Measurements from ENCODE around the gene PXDN.

The PXDN gene

GRCh38 chr2:1678609-1679008 is 65.7 kb downstream of the PXDN start:
- TF ChIP-seq Cebpa-rat (IDR thresholded peaks at IDR 0.05), result no peak
- Histone ChIP-seq H3K4me3 (no peak overlapping the region), H3K4me2 (no peak overlapping the region), H3K27ac (no peak overlapping the region; a peak in 1 of 22 replicates), H3K27me3 (no peaks in the 10 kb centered on the region), H4K20me1 (peaks cover 0 to 87% (median 66%) of the 10 kb centered on the region in 11 experiments; a peak in 19 of 22 replicates), H3K4me1 (peaks cover 16 to 32% (median 26%) of the 10 kb centered on the region in 10 experiments), H3K36me3 (peaks cover 91 to 100% (median 97%) of the 10 kb centered on the region in 11 experiments), H3K9me3 (replicated peaks in 1 of 11) (no peaks in the 10 kb centered on the region), H3K9ac (no peak overlapping the region)

- Histone ChIP-seq H3K9ac (no peak overlapping the region; a peak in 1 of 22 replicates), H3K4me1 (peaks cover 16 to 27% (median 26%) of the 10 kb centered on the region in 10 experiments), H3K27me3 (no peaks in the 10 kb centered on the region), H3K36me3 (peaks cover 91 to 100% (median 97%) of the 10 kb centered on the region in 11 experiments), H3K4me2 (no peak overlapping the region), H3K4me3 (no peak overlapping the region), H3K27ac (0 out of 22 replicates have a peak overlapping the region, but pooled peaks of 1 of the 11 experiments have one; percentile 7), H4K20me1 (peaks cover 0 to 89% (median 71%) of the 10 kb centered on the region in 11 experiments; a peak in 19 of 22 replicates), H3K9me3 (replicated peaks in 1 of 11) (no peaks in the 10 kb centered on the region)
- no peak for TF ChIP-seq Cebpa-rat (IDR thresholded peaks at IDR 0.05)
Observed at GRCh38 chr2:1677821-1678165, 66.5 kb downstream of the PXDN start.

GRCh38 chr2:1676913-1677820 is 67.1 kb downstream of the PXDN start:
- H3K4me2 ChIP-seq, result no peak overlapping the region
- peaks cover 0 to 89% (median 70%) of the 10 kb centered on the region in 11 experiments; a peak in 19 of 22 replicates for H4K20me1 ChIP-seq
- H3K4me3 ChIP-seq, result no peak overlapping the region
- no peak for TF ChIP-seq Cebpa-rat (IDR thresholded peaks at IDR 0.05)
- peak overlapping the region in 1 of 11 experiments; percentile 7; a peak in 1 of 22 replicates for H3K27ac ChIP-seq
- peaks cover 16 to 21% (median 20%) of the 10 kb centered on the region in 10 experiments for H3K4me1 ChIP-seq
- no peak overlapping the region; a peak in 1 of 22 replicates for H3K9ac ChIP-seq
- no peaks in the 10 kb centered on the region for H3K9me3 ChIP-seq (replicated peaks in 1 of 11)
- peaks cover 93 to 100% (median 99%) of the 10 kb centered on the region in 11 experiments for H3K36me3 ChIP-seq
- no peaks in the 10 kb centered on the region for H3K27me3 ChIP-seq

GRCh38 chr2:1676091-1676912 is 68.0 kb downstream of the PXDN start:
- Histone ChIP-seq H3K9me3 (replicated peaks in 1 of 11) (no peaks in the 10 kb centered on the region), H3K4me2 (no peak overlapping the region), H3K4me3 (no peak overlapping the region), H3K4me1 (peaks cover 9 to 12% (median 11%) of the 10 kb centered on the region in 10 experiments), H3K36me3 (peaks cover 95 to 100% (median 99%) of the 10 kb centered on the region in 11 experiments), H3K27ac (no peak overlapping the region; a peak in 2 of 22 replicates), H3K9ac (no peak overlapping the region), H4K20me1 (peaks cover 0 to 89% (median 68%) of the 10 kb centered on the region in 11 experiments; a peak in 19 of 22 replicates), H3K27me3 (no peaks in the 10 kb centered on the region)
- no peak for TF ChIP-seq Cebpa-rat (IDR thresholded peaks at IDR 0.05)

- Histone ChIP-seq H3K27me3 (no peaks in the 10 kb centered on the region), H3K27ac (no peak overlapping the region), H3K4me1 (peaks cover 3 to 6% (median 5%) of the 10 kb centered on the region in 10 experiments), H3K4me2 (no peak overlapping the region), H3K36me3 (peaks cover 98 to 100% (median 100%) of the 10 kb centered on the region in 11 experiments), H3K9ac (no peak overlapping the region), H4K20me1 (peaks cover 0 to 84% (median 64%) of the 10 kb centered on the region in 11 experiments; a peak in 19 of 22 replicates), H3K9me3 (replicated peaks in 1 of 11) (no peaks in the 10 kb centered on the region), H3K4me3 (no peak overlapping the region)
- TF ChIP-seq Cebpa-rat (IDR thresholded peaks at IDR 0.05), result no peak
Observed at GRCh38 chr2:1675633-1676032, 68.7 kb downstream of the PXDN start.

- Histone ChIP-seq H3K27me3 (no peaks in the 10 kb centered on the region), H4K20me1 (peaks cover 0 to 77% (median 61%) of the 10 kb centered on the region in 11 experiments; a peak in 19 of 22 replicates), H3K9me3 (replicated peaks in 1 of 11) (no peaks in the 10 kb centered on the region), H3K4me3 (no peak overlapping the region), H3K36me3 (peaks cover 98 to 100% (median 100%) of the 10 kb centered on the region in 11 experiments), H3K4me1 (no peaks in the 10 kb centered on the region), H3K27ac (no peak overlapping the region), H3K4me2 (no peak overlapping the region), H3K9ac (no peak overlapping the region)
- no peak for TF ChIP-seq Cebpa-rat (IDR thresholded peaks at IDR 0.05)
Observed at GRCh38 chr2:1674766-1675397, 69.4 kb downstream of the PXDN start.

GRCh38 chr2:1674276-1674675 is 70.0 kb downstream of the PXDN start:
- no peaks in the 10 kb centered on the region for H3K4me1 ChIP-seq
- H3K27me3 ChIP-seq, result no peaks in the 10 kb centered on the region
- H3K9me3 ChIP-seq (replicated peaks in 1 of 11), result no peaks in the 10 kb centered on the region
- H3K27ac ChIP-seq, result no peak overlapping the region
- TF ChIP-seq Cebpa-rat (IDR thresholded peaks at IDR 0.05), result no peak
- no peak overlapping the region for H3K4me2 ChIP-seq
- H3K36me3 ChIP-seq, result peaks cover 98 to 100% (median 100%) of the 10 kb centered on the region in 11 experiments
- no peak overlapping the region; a peak in 1 of 22 replicates for H3K9ac ChIP-seq
- H4K20me1 ChIP-seq, result peaks cover 0 to 81% (median 61%) of the 10 kb centered on the region in 11 experiments; a peak in 19 of 22 replicates
- no peak overlapping the region for H3K4me3 ChIP-seq

GRCh38 chr2:1673160-1673944 is 71.0 kb downstream of the PXDN start:
- no peaks in the 10 kb centered on the region for H3K27me3 ChIP-seq
- H3K4me3 ChIP-seq, result no peak overlapping the region
- H3K9me3 ChIP-seq (replicated peaks in 1 of 11), result no peaks in the 10 kb centered on the region
- H3K4me1 ChIP-seq, result no peaks in the 10 kb centered on the region
- TF ChIP-seq Cebpa-rat (IDR thresholded peaks at IDR 0.05), result no peak
- H3K4me2 ChIP-seq, result no peak overlapping the region
- peaks cover 0 to 84% (median 60%) of the 10 kb centered on the region in 11 experiments; a peak in 19 of 22 replicates for H4K20me1 ChIP-seq
- H3K9ac ChIP-seq, result no peak overlapping the region
- H3K36me3 ChIP-seq, result peaks cover 96 to 100% (median 98%) of the 10 kb centered on the region in 11 experiments
- H3K27ac ChIP-seq, result no peak overlapping the region

All from BLaER1 treated with 17β-estradiol and CSF1 and Interleukin-3, amounts not matched to agents 10 nM and 100 nM (cell line).